Epithelial cell of esophagus (primary cell): ENCODE data around the gene IRF2.

Experiments used
- DNase-seq: peaks from one replicate; pipeline ENCODE4 v3.0.0; 2010; ENCODE audit warnings: low read depth
- H3K4me3 ChIP-seq: 2 replicates; pipeline ENCODE4 v1.5.1; 2011; ENCODE audit warnings: mild to moderate bottlenecking, low read length, control low read depth
- CTCF ChIP-seq: IDR thresholded peaks from 2 replicates; pipeline ENCODE4 v1.5.1; 2011; ENCODE audit warnings: low read depth, mild to moderate bottlenecking, low read length, control low read depth, inconsistent platforms; ENCODE audit not compliant: insufficient read depth; ENCODE audit errors: missing control alignments

IRF2 gene

GRCh38 chr4:184392316-184392715, 82.0 kb downstream of the IRF2 start:
- H3K4me3 ChIP-seq: no peak overlapping the region
- TF ChIP-seq CTCF: no peak
- DNase-seq: no peak

- no peak overlapping the region for H3K4me3 ChIP-seq
- TF ChIP-seq CTCF: no peak
- no peak for DNase-seq
Measured at GRCh38 chr4:184389978-184390900, 84.1 kb downstream of the IRF2 start.

GRCh38 chr4:184388106-184388505, 86.2 kb downstream of the IRF2 start:
- no peak for TF ChIP-seq CTCF
- H3K4me3 ChIP-seq: no peak overlapping the region
- DNase-seq: no peak

- DNase-seq: no peak
- no peak overlapping the region for H3K4me3 ChIP-seq
- no peak for TF ChIP-seq CTCF
Measured at GRCh38 chr4:184387351-184387750, 87.0 kb downstream of the IRF2 start.

GRCh38 chr4:184386271-184386781, 88.0 kb downstream of the IRF2 start:
- no peak overlapping the region for H3K4me3 ChIP-seq
- TF ChIP-seq CTCF: no peak
- no peak for DNase-seq

- H3K4me3 ChIP-seq: no peak overlapping the region
- TF ChIP-seq CTCF: no peak
- no peak for DNase-seq
Measured at GRCh38 chr4:184385705-184386141, 88.6 kb downstream of the IRF2 start.
